ENCODE measurements around the gene CTSD. TPM values are rescaled to one million over a fixed set of nuclear protein-coding genes. Genes with fewer than 3 reads are reported as not detected.

Gene CTSD
- total RNA-seq, 1 donor from 2014 or later = 211 TPM

- no peak for DNase-seq (ENCODE audit: low read depth)
- H3K4me3 ChIP-seq (ENCODE audit: low read depth, low read length) = no peak overlapping the region
- TF ChIP-seq CTCF (conservative IDR thresholded peaks at IDR 0.05; ENCODE audit: low read depth, low read length) = no peak
Measured at GRCh38 chr11:1776944-1777715, 13.4 kb upstream of the CTSD start.

GRCh38 chr11:1776331-1776851 is 12.7 kb upstream of the CTSD start:
- no peak for DNase-seq (ENCODE audit: low read depth)
- no peak for TF ChIP-seq CTCF (conservative IDR thresholded peaks at IDR 0.05; ENCODE audit: low read depth, low read length)
- no peak overlapping the region for H3K4me3 ChIP-seq (ENCODE audit: low read depth, low read length)

- no peak overlapping the region for H3K4me3 ChIP-seq (ENCODE audit: low read depth, low read length)
- DNase-seq (ENCODE audit: low read depth) = no peak
- TF ChIP-seq CTCF (conservative IDR thresholded peaks at IDR 0.05; ENCODE audit: low read depth, low read length) = no peak
Measured at GRCh38 chr11:1774886-1775285, 11.2 kb upstream of the CTSD start.

GRCh38 chr11:1773994-1774550 is 10.3 kb upstream of the CTSD start:
- no peak for DNase-seq (ENCODE audit: low read depth)
- H3K4me3 ChIP-seq (ENCODE audit: low read depth, low read length) = no peak overlapping the region
- TF ChIP-seq CTCF (conservative IDR thresholded peaks at IDR 0.05; ENCODE audit: low read depth, low read length) = no peak

GRCh38 chr11:1773131-1773993 is 9.6 kb upstream of the CTSD start:
- DNase-seq (ENCODE audit: low read depth) = no peak
- no peak for TF ChIP-seq CTCF (conservative IDR thresholded peaks at IDR 0.05; ENCODE audit: low read depth, low read length)
- no peak overlapping the region for H3K4me3 ChIP-seq (ENCODE audit: low read depth, low read length)

GRCh38 chr11:1772270-1773130 is 8.8 kb upstream of the CTSD start:
- peak; percentile 69 for DNase-seq (ENCODE audit: low read depth)
- TF ChIP-seq CTCF (conservative IDR thresholded peaks at IDR 0.05; ENCODE audit: low read depth, low read length) = no peak
- H3K4me3 ChIP-seq (ENCODE audit: low read depth, low read length) = peak overlapping the region; percentile 8
